ENCODE data around the gene FOXP1.

DNA sequence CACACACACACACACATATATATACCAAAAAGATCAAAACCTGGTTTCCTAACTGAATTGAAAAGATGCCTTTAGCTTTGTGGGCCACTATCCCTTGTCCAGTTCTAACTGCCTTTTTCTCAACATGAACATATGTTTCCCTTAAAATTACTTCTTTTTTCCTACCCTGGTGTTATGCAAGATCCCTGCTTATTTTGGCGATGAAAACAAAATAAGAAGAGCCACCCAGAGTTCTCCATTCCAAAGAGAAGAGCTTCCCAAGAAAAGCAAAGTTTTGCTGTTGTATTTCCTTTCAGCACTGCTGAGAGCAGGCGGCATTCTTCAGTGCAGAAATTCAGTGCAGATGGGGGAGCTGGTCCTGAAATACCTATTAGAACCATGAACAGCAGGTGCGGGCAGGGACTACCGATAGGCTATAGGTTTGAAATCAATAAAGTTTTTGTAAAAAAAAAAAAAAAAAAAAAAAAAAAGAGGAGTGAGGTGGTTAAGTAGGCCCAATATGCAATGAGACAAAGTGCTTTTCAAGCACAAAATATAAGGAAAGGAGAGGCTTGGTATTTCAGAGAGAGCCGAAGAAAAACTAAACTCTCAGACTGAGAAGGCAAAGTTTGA, 238.0 kb downstream of the FOXP1 start:
- TF ChIP-seq, protein P1, sequence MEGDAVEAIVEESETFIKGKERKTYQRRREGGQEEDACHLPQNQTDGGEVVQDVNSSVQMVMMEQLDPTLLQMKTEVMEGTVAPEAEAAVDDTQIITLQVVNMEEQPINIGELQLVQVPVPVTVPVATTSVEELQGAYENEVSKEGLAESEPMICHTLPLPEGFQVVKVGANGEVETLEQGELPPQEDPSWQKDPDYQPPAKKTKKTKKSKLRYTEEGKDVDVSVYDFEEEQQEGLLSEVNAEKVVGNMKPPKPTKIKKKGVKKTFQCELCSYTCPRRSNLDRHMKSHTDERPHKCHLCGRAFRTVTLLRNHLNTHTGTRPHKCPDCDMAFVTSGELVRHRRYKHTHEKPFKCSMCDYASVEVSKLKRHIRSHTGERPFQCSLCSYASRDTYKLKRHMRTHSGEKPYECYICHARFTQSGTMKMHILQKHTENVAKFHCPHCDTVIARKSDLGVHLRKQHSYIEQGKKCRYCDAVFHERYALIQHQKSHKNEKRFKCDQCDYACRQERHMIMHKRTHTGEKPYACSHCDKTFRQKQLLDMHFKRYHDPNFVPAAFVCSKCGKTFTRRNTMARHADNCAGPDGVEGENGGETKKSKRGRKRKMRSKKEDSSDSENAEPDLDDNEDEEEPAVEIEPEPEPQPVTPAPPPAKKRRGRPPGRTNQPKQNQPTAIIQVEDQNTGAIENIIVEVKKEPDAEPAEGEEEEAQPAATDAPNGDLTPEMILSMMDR (conservative IDR thresholded peaks at IDR 0.05 in 1 of 2, IDR thresholded peaks at IDR 0.05 in 1 of 2; ENCODE audit: low read depth in 1 of 2, low read length in 2 of 2): no peak
- no peak for TF ChIP-seq EZH2 (IDR thresholded peaks at IDR 0.05; ENCODE audit: low read length, missing control alignments)

Data from fibroblast of lung (primary cell).